HG03521 (cell line): ENCODE measurements around the gene DUSP6.

Source experiments
- ATAC-seq: cut with Tn5 transposase; IDR thresholded peaks from one replicate; pipeline ENCODE4 v1.9.1; 2021; ENCODE audit warnings: mild to moderate bottlenecking, moderate library complexity; ENCODE audit not compliant: unreplicated experiment

DUSP6 gene

GRCh38 chr12:89376202-89376529 lies 23.9 kb upstream of the DUSP6 start:
- no peak for ATAC-seq

- no peak for ATAC-seq
Measured at GRCh38 chr12:89373763-89374572, 21.7 kb upstream of the DUSP6 start.

DNA sequence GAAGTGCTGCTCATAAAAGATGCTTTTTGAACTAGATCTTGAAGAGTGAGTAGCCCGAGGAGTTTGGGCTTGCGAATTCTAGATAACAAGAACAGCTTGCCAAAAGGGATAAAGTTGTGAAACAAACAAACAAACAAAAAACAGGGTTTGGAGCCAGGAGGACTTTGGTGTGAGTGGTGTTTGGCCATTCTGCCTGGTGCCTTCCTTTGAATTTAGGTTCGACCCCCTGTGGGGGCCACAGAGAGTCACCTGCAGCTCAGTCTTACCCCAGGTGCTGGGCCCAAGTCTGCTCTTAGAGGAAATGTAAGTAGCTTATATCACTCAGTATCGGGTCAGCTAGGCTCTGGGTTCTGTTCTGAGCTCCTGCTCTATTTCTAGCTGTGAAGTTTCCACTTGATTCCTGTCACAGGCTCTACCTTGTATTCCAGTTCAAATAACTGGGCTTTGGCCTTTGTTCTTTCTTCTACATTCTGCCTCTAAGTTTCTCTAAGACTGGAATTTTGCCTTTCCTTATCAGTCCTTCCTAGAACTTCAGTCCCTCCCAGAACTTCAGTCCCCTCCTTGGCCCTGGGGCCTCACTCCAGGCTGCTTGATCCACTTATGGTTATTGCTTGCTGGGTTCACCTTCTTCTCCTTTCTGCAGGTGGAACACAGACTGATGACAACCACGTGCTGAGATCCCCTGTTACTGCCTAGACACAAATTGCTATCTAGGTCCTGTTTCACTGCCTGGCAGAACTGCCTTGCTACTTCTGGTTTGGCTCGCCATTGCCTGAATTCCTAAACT lies 20.5 kb upstream of the DUSP6 start:
- ATAC-seq, result no peak

DNA sequence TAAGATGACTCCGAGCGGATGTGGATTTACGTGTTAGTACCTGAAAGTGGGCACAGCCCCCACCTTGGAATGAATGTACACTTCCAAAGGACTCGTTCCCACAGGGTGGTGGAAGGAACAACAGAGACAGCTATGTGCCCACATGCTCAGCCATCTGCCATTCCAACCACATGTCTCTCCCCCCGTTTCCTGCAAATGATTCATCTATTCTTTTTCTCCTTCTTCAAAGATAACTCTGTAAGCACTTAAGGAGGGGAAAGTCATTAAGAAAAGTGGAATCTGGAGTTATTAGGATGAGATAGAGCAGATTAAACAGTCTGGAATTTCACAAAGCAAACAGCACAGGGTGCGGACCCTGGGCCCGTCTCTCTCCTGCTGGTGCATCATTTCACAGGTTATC lies 18.5 kb upstream of the DUSP6 start:
- no peak for ATAC-seq

DNA sequence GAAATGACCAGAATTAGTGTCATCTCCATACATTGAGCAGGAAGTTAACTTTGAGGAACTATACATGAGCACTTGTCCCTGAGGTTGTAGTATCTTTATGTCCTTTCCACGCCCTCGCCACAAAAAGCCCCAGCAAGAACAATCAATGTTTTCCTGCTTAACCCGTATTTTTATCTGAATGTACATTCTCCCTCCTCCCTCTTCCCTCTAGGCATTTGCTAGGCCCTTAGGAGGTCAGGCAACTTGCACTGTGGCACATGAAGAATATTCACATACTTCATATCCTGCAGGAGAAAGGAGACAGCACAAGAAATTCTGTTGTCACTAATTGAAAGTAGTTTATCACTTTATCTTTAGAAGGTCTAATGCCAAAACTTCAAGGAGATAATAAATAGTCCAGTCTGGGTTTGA lies 18.1 kb upstream of the DUSP6 start:
- ATAC-seq, result no peak

- no peak for ATAC-seq
Measured at GRCh38 chr12:89369166-89369565, 16.9 kb upstream of the DUSP6 start.

- no peak for ATAC-seq
Measured at GRCh38 chr12:89368391-89368790, 16.1 kb upstream of the DUSP6 start.

- no peak for ATAC-seq
Measured at GRCh38 chr12:89366676-89367364, 14.5 kb upstream of the DUSP6 start.

DNA sequence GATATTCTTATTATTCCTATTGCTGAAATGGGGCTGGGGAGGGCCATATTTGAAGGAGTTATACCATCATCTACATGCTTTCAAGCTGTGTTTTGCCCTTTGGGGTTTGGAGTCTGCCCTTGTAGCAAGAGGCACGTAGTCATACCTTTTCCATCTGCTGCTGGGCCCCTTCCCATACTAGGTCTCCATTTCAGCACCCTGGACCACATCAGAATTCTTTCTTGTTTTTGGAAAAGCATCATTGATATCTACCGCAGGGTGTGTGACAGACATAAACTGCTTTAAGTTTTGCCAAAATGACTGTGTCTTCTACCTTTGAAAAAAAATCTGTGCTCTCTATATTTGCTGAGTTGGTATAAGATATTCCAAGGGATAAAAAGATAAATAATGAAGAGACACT lies 12.3 kb upstream of the DUSP6 start:
- ATAC-seq, result no peak

GRCh38 chr12:89364058-89364457 lies 11.8 kb upstream of the DUSP6 start:
- no peak for ATAC-seq

GRCh38 chr12:89363582-89363981 lies 11.3 kb upstream of the DUSP6 start:
- no peak for ATAC-seq

- no peak for ATAC-seq
Measured at GRCh38 chr12:89363084-89363483, 10.8 kb upstream of the DUSP6 start.

DNA sequence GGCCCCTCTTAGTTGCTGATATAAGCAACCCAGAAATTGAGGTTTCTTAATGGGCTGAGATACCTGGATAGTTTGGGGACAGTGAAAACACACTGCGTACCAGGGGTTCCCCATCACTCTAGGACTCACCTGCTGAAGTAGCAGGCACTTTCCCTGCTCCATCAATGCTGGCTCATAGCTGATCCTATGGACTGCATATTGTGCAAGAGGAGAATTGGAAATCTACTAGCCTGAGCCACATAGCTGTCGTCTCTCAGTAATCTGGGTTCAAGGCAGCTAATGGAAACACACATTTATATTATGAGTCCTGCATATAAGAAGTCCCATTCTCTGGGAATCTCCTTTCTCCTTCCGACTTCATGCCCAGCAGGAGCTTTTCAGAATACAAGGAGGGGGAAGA lies 7.3 kb upstream of the DUSP6 start:
- no peak for ATAC-seq

- ATAC-seq, result no peak
Measured at GRCh38 chr12:89358805-89359204, 6.5 kb upstream of the DUSP6 start.

DNA sequence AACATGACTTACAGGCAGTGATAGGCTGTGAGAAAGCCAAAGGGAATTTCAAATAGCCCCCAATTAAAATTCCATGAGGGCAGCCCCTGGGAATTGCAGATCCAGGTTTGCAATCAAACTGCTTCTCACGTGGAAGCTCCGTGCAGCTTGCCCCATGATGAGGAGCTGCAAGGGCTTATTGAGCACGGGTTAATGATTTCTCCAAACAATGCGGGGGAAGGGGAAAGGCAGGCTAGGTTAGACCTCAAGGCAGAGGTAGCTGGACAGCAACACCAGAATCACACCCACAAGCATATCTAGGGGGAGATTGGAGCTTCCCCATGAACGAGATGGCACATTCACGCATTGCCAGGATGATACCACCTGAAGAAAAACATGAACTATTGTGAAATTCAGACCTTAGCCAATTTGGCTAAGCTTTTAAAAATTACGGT lies 5.0 kb upstream of the DUSP6 start:
- no peak for ATAC-seq

- no peak for ATAC-seq
Measured at GRCh38 chr12:89356069-89356665, 3.9 kb upstream of the DUSP6 start.

- no peak for ATAC-seq
Measured at GRCh38 chr12:89355243-89356068, 3.2 kb upstream of the DUSP6 start.

- ATAC-seq, result no peak
Measured at GRCh38 chr12:89354612-89355067, 2.3 kb upstream of the DUSP6 start.

DNA sequence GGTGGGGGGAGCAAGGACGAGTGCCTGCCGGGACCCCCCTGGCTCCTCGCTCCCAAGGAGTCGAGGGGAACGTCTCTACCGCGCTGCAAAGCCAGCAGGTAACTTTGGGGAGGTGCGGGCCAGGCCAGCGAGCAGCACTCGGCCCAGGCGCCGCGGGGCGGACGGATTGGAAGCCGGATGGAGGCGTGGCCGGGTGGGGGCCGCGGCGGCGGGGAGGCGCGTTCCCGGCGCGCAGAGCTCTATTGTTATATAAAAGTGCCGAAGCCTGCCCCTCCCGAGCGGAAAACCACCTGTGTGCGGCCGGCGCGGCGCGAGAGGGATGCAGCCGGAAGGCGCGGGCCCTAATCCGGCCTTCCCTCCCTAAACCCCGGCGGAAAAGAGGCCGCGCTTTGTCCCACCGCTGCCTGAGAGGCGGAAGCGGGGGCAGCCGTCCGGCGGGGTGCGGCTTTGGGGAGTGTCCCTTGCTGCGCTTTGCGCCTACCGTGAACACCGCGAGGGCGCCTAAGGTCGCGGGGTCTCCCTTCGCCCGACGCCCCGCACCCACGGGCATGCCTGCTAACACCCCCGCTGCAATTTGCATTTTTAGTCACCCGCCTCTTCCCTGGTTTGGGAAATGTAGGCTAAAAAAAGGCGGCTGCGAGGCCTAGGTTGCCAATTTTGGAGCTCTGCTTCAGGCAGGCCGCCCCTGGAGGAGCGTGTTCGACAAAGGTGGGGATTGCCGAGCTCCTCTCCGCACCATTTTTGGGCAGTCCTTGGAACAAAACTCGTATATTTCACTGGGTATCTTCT lies 1.7 kb upstream of the DUSP6 start:
- no peak for ATAC-seq
